Kidney capillary endothelial cell (primary cell): ENCODE results near the gene TGM5.
"Not testable (repeated sequence)": the region's sequence is repeated elsewhere in the genome, so short reads cannot be mapped to it uniquely, and the experiment has no call there.

Experiments
- DNase-seq: peaks from one replicate; pipeline ENCODE4 v3.0.0-alpha.2; 2018; ENCODE audit warnings: low spot score

TGM5 gene

GRCh38 chr15:43275740-43276562 lies 9.2 kb upstream of the TGM5 start:
- DNase-seq: no peak

GRCh38 chr15:43274136-43274535 lies 7.4 kb upstream of the TGM5 start:
- no peak for DNase-seq

GRCh38 chr15:43273243-43273642 lies 6.5 kb upstream of the TGM5 start:
- DNase-seq: no peak

GRCh38 chr15:43271908-43272307 lies 5.2 kb upstream of the TGM5 start:
- DNase-seq: not testable (repeated sequence)

GRCh38 chr15:43270676-43271306 lies 4.1 kb upstream of the TGM5 start:
- no peak for DNase-seq

- no peak for DNase-seq
These were observed 3.5 kb upstream of the TGM5 start for GRCh38 chr15:43270113-43270665.

- no peak for DNase-seq
These were observed 1.7 kb upstream of the TGM5 start for GRCh38 chr15:43268111-43269105.

- DNase-seq: no peak
These were observed 711 bp upstream of the TGM5 start for GRCh38 chr15:43267439-43267838.

- DNase-seq: no peak
These were observed 342 bp downstream of the TGM5 start for GRCh38 chr15:43266386-43266785.

- DNase-seq: no peak
These were observed 6.6 kb downstream of the TGM5 start for GRCh38 chr15:43260011-43260615.

- no peak for DNase-seq
These were observed 7.9 kb downstream of the TGM5 start for GRCh38 chr15:43258781-43259180.

GRCh38 chr15:43256341-43256740 lies 10.4 kb downstream of the TGM5 start:
- DNase-seq: no peak

GRCh38 chr15:43255376-43255775 lies 11.4 kb downstream of the TGM5 start:
- DNase-seq: no peak

- no peak for DNase-seq
These were observed 13.0 kb downstream of the TGM5 start for GRCh38 chr15:43253431-43254403.

- no peak for DNase-seq
These were observed 14.9 kb downstream of the TGM5 start for GRCh38 chr15:43251871-43252250.

GRCh38 chr15:43251185-43251870 lies 15.4 kb downstream of the TGM5 start:
- no peak for DNase-seq

GRCh38 chr15:43250785-43251184 lies 15.9 kb downstream of the TGM5 start:
- no peak for DNase-seq

GRCh38 chr15:43249699-43250203 lies 17.0 kb downstream of the TGM5 start:
- DNase-seq: no peak

GRCh38 chr15:43249236-43249635 lies 17.5 kb downstream of the TGM5 start:
- DNase-seq: no peak
